Gastroesophageal sphincter (tissue), 3 donors: ENCODE measurements around the gene LCMT1.
"Not testable (repeated sequence)": the region's sequence is repeated elsewhere in the genome, so short reads cannot be mapped to it uniquely, and the experiment has no call there.

Source experiments
- EP300 ChIP-seq: sonication (generic); formaldehyde crosslinking; IDR thresholded peaks from one replicate; pipeline ENCODE4 v1.6.1; 2017; ENCODE audit warnings: antibody characterized with exemption, mild to moderate bottlenecking
- TF ChIP-seq, protein P1 (sequence below), 4 experiments: fragments of 200-600 bp in 2 of 4; fragments of 450-650 bp in 2 of 4; sonication (generic) in 1 of 4; IDR thresholded peaks; one replicate each; pipeline ENCODE4 v1.5.1; 2017 to 2019; ENCODE audit warnings: antibody characterized with exemption in 4 of 4, mild to moderate bottlenecking in 2 of 4, moderate library complexity in 2 of 4

DNA sequence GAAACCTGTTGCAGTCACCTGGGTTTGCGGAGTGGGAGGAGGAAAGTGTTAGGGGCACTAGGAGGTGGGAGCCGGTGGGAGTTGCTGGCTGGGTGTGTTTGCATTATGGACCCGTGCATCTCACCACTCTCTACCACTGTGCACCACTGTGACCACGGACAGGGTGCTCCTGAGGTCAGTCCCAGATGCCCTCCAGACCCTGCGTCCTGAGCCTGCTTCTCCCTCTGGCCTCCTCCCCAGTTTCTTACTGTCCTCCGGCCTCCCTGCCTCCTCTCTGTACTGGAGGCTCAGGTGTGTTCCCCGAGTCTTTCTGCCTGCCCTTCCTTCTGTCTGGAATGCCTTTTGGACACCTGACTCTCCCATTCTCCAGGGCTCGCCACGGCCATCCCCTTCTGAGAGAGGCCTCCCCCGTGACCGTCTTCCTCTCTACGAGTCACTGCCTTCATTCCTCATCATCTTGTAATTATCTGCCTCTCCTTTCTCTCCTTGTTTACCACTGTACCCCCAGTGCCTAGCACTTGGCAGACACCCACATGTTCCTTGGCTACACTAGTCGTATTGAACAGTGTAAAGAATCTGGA is 14.6 kb downstream of the LCMT1 start:
- TF ChIP-seq, protein P1, sequence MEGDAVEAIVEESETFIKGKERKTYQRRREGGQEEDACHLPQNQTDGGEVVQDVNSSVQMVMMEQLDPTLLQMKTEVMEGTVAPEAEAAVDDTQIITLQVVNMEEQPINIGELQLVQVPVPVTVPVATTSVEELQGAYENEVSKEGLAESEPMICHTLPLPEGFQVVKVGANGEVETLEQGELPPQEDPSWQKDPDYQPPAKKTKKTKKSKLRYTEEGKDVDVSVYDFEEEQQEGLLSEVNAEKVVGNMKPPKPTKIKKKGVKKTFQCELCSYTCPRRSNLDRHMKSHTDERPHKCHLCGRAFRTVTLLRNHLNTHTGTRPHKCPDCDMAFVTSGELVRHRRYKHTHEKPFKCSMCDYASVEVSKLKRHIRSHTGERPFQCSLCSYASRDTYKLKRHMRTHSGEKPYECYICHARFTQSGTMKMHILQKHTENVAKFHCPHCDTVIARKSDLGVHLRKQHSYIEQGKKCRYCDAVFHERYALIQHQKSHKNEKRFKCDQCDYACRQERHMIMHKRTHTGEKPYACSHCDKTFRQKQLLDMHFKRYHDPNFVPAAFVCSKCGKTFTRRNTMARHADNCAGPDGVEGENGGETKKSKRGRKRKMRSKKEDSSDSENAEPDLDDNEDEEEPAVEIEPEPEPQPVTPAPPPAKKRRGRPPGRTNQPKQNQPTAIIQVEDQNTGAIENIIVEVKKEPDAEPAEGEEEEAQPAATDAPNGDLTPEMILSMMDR (IDR thresholded peaks at IDR 0.05), result not testable (repeated sequence)
- TF ChIP-seq EP300, result not testable (repeated sequence)
